ENCODE measurements around the gene SLC38A10. TPM values are rescaled to one million over a fixed set of nuclear protein-coding genes. Genes with fewer than 3 reads are reported as not detected.

SLC38A10 gene
- total RNA-seq, 1 experiment from 2014 or later: 109 TPM

DNA sequence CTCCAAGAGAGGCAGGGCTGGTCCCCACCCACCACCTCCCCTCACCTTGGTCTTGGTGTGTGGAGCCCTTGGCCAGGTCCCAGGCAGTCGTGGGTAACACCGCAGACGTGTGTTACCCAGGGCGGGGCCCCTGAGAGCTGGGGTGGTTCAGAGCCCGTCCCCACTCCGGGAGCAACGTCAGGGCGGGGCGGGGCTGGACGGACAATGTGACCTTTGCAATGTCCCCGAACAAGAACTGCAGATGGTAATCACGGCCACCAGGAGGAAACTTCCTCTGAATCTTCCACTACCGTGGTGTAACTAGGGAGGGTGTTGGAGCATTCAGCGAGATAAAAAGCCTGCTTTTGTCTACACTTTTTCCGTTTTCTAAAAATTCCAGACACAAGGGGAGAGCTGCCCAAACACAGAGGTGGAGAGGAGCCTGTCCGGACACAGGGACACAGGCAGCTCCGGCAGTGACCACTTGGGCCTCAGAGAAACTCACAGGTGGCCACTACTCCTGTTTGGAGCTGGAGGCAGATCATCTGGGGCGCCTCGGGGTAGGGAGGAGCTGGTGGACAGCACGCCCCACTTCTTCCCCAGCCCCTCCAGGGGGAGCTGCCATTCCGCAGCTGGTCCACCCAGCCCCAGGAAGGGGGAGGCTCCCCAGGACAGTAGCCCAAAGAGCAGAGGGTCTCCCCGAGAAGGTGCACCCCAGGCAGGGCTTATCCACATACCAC is 14.2 kb upstream of the SLC38A10 start:
- TSS peak; percentile 100 for BruUV-seq (replicated peaks)
- H2AFZ ChIP-seq (ENCODE audit: low read depth, low read length, poor library complexity, severe bottlenecking): peak overlapping the region; percentile 39
- no peaks in the 10 kb centered on the region for H3K9me2 ChIP-seq (ENCODE audit: insufficient read depth)
- no peaks in the 10 kb centered on the region for H3K36me3 ChIP-seq (ENCODE audit: control insufficient read depth in 1 of 2, insufficient read depth in 2 of 2, low read length in 2 of 2)
- RAD21 ChIA-PET (ENCODE audit: low non-redundant PET in 1 of 2, low total read pairs in 2 of 2, uncharacterized antibody in 2 of 2, unreplicated experiment in 2 of 2): interaction anchor here (0.6 to 1.5 kb wide), 10 partner anchors 13 to 175 kb away, joined by 3 to 6 read pairs (median 3); partner anchors contain the start of gene BAHCC1 (in 1 of the 2)
- H3K9ac ChIP-seq (ENCODE audit: low read length): peak overlapping the region; percentile 79
- DNase-seq (ENCODE audit: low read depth, low spot score) (peak; percentile 85), ATAC-seq (peak; percentile 95)
- POLR2A ChIA-PET: interaction anchor here (1.0 to 3.2 kb wide), 10 partner anchors 14 to 163 kb away, joined by 3 to 11 read pairs (median 5); partner anchors contain the start of genes BAHCC1 and SLC38A10
- intact Hi-C loops (cut with micrococcal nuclease): no loop called here
- CTCF ChIA-PET: interaction anchor here (0.8 to 2.8 kb wide), 10 partner anchors 10 to 175 kb away, joined by 3 to 11 read pairs (median 7); partner anchors contain the start of genes BAHCC1 and SLC38A10
- peaks cover 33 to 37% of the 10 kb centered on the region in 2 experiments for H3K4me1 ChIP-seq (ENCODE audit: control insufficient read depth in 1 of 2, insufficient read depth in 2 of 2, low read length in 2 of 2)
- no peaks in the 10 kb centered on the region for H4K20me1 ChIP-seq (ENCODE audit: insufficient read depth)
- H3K4me3 ChIP-seq (replicated peaks in 1 of 2; ENCODE audit: low read depth in 1 of 2, low read length in 2 of 2): peak overlapping the region; percentile 69 to 78
- H3K79me2 ChIP-seq (ENCODE audit: insufficient read depth, low read length): no peaks in the 10 kb centered on the region; the same call in 1 of the 2 replicates
- no peaks in the 10 kb centered on the region for H3K27me3 ChIP-seq (ENCODE audit: insufficient read depth, low read length)
- H3K27ac ChIP-seq (ENCODE audit: low read depth, low read length): peak overlapping the region; percentile 88
- peak overlapping the region; percentile 95 for H3K4me2 ChIP-seq (ENCODE audit: low read length)
- no peaks in the 10 kb centered on the region for H3K9me3 ChIP-seq (ENCODE audit: control insufficient read depth in 1 of 2, insufficient read depth in 1 of 2, low read depth in 1 of 2, low read length in 2 of 2)
- no peak for TF ChIP-seq EZH2phosphoT487 (IDR thresholded peaks at IDR 0.05; ENCODE audit: borderline replicate concordance)
- TF ChIP-seq, protein P1, sequence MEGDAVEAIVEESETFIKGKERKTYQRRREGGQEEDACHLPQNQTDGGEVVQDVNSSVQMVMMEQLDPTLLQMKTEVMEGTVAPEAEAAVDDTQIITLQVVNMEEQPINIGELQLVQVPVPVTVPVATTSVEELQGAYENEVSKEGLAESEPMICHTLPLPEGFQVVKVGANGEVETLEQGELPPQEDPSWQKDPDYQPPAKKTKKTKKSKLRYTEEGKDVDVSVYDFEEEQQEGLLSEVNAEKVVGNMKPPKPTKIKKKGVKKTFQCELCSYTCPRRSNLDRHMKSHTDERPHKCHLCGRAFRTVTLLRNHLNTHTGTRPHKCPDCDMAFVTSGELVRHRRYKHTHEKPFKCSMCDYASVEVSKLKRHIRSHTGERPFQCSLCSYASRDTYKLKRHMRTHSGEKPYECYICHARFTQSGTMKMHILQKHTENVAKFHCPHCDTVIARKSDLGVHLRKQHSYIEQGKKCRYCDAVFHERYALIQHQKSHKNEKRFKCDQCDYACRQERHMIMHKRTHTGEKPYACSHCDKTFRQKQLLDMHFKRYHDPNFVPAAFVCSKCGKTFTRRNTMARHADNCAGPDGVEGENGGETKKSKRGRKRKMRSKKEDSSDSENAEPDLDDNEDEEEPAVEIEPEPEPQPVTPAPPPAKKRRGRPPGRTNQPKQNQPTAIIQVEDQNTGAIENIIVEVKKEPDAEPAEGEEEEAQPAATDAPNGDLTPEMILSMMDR (IDR thresholded peaks at IDR 0.05 in 2 of 3, conservative IDR thresholded peaks at IDR 0.05 in 1 of 3; ENCODE audit: borderline replicate concordance in 1 of 3, insufficient read depth in 1 of 3, low read depth in 2 of 3, low read length in 2 of 3): peak in 2 of 3 experiments; percentile 69 to 77; a peak in 4 of 6 replicates
- TF ChIP-seq, protein P2, sequence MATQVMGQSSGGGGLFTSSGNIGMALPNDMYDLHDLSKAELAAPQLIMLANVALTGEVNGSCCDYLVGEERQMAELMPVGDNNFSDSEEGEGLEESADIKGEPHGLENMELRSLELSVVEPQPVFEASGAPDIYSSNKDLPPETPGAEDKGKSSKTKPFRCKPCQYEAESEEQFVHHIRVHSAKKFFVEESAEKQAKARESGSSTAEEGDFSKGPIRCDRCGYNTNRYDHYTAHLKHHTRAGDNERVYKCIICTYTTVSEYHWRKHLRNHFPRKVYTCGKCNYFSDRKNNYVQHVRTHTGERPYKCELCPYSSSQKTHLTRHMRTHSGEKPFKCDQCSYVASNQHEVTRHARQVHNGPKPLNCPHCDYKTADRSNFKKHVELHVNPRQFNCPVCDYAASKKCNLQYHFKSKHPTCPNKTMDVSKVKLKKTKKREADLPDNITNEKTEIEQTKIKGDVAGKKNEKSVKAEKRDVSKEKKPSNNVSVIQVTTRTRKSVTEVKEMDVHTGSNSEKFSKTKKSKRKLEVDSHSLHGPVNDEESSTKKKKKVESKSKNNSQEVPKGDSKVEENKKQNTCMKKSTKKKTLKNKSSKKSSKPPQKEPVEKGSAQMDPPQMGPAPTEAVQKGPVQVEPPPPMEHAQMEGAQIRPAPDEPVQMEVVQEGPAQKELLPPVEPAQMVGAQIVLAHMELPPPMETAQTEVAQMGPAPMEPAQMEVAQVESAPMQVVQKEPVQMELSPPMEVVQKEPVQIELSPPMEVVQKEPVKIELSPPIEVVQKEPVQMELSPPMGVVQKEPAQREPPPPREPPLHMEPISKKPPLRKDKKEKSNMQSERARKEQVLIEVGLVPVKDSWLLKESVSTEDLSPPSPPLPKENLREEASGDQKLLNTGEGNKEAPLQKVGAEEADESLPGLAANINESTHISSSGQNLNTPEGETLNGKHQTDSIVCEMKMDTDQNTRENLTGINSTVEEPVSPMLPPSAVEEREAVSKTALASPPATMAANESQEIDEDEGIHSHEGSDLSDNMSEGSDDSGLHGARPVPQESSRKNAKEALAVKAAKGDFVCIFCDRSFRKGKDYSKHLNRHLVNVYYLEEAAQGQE (IDR thresholded peaks at IDR 0.05; ENCODE audit: low read depth): no peak
- TF ChIP-seq FOSL1 (IDR thresholded peaks at IDR 0.05; ENCODE audit: low read depth): no peak
- TF ChIP-seq SRF (IDR thresholded peaks at IDR 0.05; ENCODE audit: low read depth): no peak
- no peak for TF ChIP-seq CEBPB (IDR thresholded peaks at IDR 0.05; ENCODE audit: low read depth)
- no peak for TF ChIP-seq EZH2 (IDR thresholded peaks at IDR 0.05)
- peak; percentile 58 for TF ChIP-seq RAD21 (IDR thresholded peaks at IDR 0.05; ENCODE audit: low read depth)
- TF ChIP-seq, protein P3, sequence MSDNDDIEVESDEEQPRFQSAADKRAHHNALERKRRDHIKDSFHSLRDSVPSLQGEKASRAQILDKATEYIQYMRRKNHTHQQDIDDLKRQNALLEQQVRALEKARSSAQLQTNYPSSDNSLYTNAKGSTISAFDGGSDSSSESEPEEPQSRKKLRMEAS (IDR thresholded peaks at IDR 0.05): no peak
- no peak for TF ChIP-seq TCF7L2 (IDR thresholded peaks at IDR 0.05; ENCODE audit: borderline replicate concordance, extremely low read depth, insufficient read depth, insufficient read length)
- no peak for TF ChIP-seq SIN3A (IDR thresholded peaks at IDR 0.05; ENCODE audit: low read depth)
- TF ChIP-seq POLR2AphosphoS5 (IDR thresholded peaks at IDR 0.05; ENCODE audit: low read depth, low read length): peak; percentile 85
- TF ChIP-seq ZNF274 (IDR thresholded peaks at IDR 0.05; ENCODE audit: low read depth, low read length): no peak
- TF ChIP-seq ZFX (IDR thresholded peaks at IDR 0.05): no peak
- TF ChIP-seq ELF1 (IDR thresholded peaks at IDR 0.05; ENCODE audit: borderline replicate concordance, low read depth): no peak
- TF ChIP-seq POLR2A (IDR thresholded peaks at IDR 0.05; ENCODE audit: borderline replicate concordance, extremely low read depth, insufficient read depth, insufficient read length): peak; percentile 77
- no peak for TF ChIP-seq SP1 (IDR thresholded peaks at IDR 0.05; ENCODE audit: low read depth)
- TF ChIP-seq, protein P4, sequence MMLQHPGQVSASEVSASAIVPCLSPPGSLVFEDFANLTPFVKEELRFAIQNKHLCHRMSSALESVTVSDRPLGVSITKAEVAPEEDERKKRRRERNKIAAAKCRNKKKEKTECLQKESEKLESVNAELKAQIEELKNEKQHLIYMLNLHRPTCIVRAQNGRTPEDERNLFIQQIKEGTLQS (IDR thresholded peaks at IDR 0.05): no peak
